ENCODE measurements around the gene GADD45G.
A peak's percentile ranks its signal among the peaks of the same experiment; 100 is the strongest.

Gene GADD45G, protein sequence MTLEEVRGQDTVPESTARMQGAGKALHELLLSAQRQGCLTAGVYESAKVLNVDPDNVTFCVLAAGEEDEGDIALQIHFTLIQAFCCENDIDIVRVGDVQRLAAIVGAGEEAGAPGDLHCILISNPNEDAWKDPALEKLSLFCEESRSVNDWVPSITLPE

DNA sequence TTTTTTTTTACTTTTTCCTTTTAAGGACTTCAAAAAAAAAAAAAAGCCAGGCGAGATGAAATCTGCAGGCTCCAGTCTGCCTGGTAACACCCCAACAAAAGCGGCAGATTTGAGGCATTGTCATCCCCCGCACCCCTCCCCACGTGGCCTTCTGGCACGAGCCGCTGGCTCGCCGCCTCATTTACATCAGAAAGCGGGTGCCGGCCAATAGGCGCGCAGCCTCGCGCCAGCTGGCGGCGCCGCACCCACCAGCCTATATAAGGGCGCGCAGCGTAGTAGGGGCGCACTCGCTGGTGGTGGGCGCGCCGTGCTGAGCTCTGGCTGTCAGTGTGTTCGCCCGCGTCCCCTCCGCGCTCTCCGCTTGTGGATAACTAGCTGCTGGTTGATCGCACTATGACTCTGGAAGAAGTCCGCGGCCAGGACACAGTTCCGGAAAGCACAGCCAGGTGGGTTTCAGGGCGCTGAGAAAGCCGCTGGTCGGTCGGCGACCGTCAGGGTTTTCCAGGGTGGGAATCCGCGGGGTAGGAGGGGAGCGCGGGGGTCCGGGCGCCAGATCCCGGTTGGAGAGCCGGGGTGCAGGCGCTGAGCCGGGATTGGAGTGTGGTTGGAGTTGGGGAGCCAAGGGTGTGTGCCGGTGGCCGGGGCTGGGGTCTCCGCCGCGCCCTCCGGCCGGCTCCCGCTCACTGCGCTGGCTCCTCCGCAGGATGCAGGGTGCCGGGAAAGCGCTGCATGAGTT lies at the start of gene GADD45G:
Gene GADD45G (plus strand): TSS at position 284 of the 736 bp plus-strand sequence. CDS start 110 bp downstream, at position 394.
- DNase-seq = peak; percentile 64
- in situ Hi-C loops (cut with MboI; ENCODE audit: low pct_unique_long_range_greater_than_20kb, low sequenced_read_pairs) = loop anchor here (10.0 kb wide), 1 partner anchor 500 kb away; no protein-coding TSS in a partner anchor

DNA sequence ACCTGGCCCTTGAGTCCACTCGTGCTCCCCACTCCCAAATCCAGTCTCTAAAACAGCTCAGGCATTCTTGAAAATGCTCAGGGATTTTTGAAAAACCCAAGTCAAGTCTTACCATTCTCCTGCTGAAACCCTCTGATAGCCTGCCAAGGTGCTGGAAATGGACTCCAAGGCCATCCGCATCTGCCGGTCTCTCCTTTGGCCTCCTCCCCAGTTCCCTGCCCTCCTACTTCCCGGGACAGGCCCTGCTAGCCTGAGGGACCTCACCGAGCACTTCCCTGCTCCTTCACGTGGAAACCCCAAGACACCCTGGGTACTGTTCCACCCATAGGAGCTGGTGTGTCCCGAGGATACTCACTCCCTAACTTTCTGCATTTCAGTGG lies 49.8 kb upstream of the GADD45G start:
- in situ Hi-C loops (cut with MboI; ENCODE audit: low pct_unique_long_range_greater_than_20kb, low sequenced_read_pairs) = no loop called here
- DNase-seq = no peak

DNA sequence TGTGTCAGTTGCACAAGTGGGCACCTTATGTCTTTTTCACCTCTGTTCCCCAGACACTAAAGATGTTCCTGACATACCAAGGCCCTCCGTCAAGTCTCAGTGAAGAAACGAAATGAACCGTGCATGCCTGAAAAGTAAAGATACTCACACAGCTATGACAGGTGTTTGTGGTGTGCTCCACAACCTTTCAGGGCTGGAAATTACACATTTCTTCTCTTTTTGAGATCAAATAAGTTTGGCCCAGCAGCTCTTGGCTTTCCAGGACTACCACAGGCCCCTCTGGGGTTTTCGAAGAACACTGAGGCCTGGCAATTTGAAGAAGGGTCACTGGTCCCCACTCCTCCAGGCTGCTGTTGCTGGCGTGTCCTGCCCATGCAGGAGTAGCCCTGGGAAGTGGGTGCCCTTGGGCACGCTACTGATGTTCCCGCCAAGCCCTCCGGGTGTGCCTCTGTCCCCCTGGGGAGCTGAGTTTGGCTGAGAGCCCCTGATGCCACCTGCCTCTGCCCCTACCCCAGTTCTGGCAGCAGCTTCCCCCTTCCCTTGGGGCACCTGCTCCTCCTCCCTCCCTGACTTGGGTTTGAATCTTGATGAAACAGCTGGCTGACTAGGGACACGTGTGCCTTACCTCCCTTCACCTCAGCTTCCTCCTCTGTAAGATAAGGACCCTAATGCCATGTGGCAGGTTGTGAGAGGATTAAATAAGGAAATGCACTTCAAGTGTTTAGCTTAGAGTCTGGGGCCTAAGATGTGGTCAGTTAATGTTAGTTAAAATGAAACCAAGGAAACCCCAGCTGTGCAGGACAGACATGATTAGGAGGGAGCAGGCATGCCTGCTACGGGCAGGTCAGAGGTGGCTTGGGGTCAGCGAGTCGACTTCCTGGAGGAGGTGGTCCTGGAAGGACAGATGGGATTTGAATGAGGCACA lies 49.1 kb upstream of the GADD45G start:
- in situ Hi-C loops (cut with MboI; ENCODE audit: low pct_unique_long_range_greater_than_20kb, low sequenced_read_pairs) = no loop called here

DNA sequence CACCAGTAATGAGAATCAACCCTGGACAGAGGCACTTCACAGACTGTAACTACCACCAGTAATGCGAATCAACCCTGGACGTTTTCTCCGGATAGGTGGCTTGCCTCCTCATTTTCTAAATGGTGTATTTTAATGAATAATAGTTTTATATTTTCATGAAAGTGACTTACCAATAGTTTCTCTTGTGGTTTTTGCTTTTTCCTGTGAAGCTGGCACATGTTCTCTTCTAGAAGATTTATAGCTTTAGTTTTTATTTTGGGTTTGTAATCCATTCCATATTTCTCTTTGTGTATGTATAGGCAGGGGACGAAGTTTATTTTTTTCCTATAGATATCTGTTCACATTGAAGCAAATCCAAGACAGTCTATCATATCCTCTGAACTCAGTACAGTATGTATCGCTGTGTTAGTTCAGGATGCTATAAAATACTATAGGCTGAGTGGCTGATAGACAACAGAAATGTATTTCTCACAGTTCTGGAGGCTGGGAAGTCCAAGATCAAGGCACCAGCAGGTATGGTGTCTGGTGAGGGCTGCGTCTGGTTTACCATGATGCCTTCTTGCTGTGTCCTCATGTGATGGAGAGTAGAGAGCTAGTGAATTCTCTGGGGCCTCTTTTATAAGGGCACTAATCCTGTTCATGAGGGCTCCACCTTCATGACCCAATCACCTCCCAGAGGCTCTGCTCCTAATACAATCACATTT lies 46.5 kb upstream of the GADD45G start:
- in situ Hi-C loops (cut with MboI; ENCODE audit: low pct_unique_long_range_greater_than_20kb, low sequenced_read_pairs) = no loop called here
- DNase-seq = no peak

More for the DNA sequence above, 49.1 kb upstream of the GADD45G start:
- peak; percentile 86 for DNase-seq

- no peak for DNase-seq
- in situ Hi-C loops (cut with MboI; ENCODE audit: low pct_unique_long_range_greater_than_20kb, low sequenced_read_pairs) = no loop called here
These were observed 45.9 kb upstream of the GADD45G start for GRCh38 chr9:89558948-89559347.

DNA sequence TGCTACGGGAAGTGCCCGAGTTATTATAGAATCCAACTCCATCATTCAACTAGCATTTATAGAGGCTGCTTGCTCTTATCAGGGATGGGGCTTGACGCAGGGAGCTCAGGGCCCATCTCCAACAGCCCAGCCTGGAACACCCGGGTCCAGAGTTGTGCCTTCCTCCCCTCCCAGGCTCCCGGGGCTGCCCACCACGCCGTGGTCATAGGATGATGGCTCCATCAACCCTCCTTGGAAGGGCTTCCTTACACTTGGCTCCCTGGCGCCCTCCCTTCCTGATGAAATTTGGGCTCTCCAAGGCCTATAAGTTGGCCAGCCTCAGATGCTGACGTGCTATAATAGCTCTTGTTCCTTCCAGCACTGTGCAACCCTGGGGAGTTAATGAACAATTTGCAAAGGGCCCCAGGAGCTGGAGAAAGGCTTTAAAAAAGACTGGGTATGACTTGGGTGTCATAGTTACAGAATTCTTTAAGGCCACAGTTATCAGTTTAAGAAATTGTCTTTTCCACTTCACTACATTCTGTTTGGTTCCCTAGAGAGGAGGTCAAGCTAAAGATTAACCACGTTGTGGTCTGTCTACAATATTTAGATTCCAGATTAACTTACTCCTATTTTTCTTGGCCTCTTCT lies 42.5 kb upstream of the GADD45G start:
- no peak for DNase-seq
- in situ Hi-C loops (cut with MboI; ENCODE audit: low pct_unique_long_range_greater_than_20kb, low sequenced_read_pairs) = no loop called here

- in situ Hi-C loops (cut with MboI; ENCODE audit: low pct_unique_long_range_greater_than_20kb, low sequenced_read_pairs) = no loop called here
- no peak for DNase-seq
These were observed 41.1 kb upstream of the GADD45G start for GRCh38 chr9:89563571-89564345.

GRCh38 chr9:89564346-89564878 lies 40.4 kb upstream of the GADD45G start:
- peak; percentile 50 for DNase-seq
- in situ Hi-C loops (cut with MboI; ENCODE audit: low pct_unique_long_range_greater_than_20kb, low sequenced_read_pairs) = no loop called here

GRCh38 chr9:89567649-89568048 lies 37.2 kb upstream of the GADD45G start:
- in situ Hi-C loops (cut with MboI; ENCODE audit: low pct_unique_long_range_greater_than_20kb, low sequenced_read_pairs) = no loop called here
- DNase-seq = no peak

DNA sequence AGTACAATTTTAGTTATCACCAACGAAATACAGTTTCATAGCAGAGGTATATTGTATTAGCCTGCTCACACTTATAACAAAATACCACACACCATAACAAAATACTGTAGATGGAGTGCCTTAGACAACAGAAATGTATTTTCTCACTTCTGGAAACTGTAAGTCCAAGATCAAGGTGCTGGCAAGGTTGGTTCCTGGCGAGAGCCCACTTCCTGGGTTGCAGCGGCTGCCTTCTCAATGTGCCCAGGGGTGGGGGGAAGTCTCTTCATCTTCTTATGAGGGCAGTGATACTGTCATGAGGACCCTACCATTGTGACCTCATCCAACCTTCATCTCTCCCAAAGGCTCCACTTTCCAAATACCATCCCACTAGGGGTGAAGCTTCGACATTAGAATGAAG lies 30.5 kb upstream of the GADD45G start:
- in situ Hi-C loops (cut with MboI; ENCODE audit: low pct_unique_long_range_greater_than_20kb, low sequenced_read_pairs) = no loop called here
- DNase-seq = no peak

DNA sequence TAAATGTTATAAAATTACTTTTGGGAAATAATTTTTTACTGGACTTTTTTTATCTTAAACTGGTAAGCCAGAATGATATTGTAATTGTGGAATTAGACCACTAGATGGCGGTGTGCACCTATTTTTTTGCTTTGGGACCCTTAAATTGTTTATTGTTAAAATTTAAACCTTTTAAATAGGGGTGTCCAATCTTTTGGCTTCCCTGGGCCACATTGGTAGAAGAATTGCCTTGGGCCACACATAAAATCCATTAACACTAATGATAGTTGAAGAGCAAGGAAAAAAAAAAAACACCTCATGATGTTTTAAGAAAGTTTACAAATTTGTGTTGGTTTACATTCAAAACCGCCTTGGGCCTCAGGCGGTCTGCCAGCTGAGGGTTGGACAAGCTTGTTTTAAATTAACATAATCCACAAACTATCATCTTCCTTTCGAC lies 28.4 kb upstream of the GADD45G start:
- in situ Hi-C loops (cut with MboI; ENCODE audit: low pct_unique_long_range_greater_than_20kb, low sequenced_read_pairs) = loop anchor here (25.0 kb wide), 1 partner anchor 1286 kb away; no protein-coding TSS in a partner anchor
- DNase-seq = peak; percentile 48

DNA sequence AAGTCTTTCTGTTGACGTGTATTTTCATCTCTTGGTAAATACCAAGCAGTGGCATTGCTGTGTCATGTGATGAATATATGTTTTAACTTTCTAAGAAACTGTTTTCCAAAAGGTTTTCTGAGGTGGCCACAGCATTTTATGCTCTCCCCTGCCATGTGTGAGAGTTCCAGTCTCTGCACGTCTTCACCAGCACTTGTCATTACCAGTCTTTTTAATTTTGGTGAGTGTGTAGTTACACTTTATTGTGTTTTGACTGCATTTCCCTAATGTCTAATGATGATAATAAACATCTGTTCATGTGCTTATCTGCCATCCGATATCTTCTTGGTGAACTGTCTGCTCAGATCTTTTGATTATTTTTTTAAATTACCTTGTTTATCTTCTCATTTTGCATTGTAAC lies 27.4 kb upstream of the GADD45G start:
- in situ Hi-C loops (cut with MboI; ENCODE audit: low pct_unique_long_range_greater_than_20kb, low sequenced_read_pairs) = loop anchor here (25.0 kb wide), 1 partner anchor 1285 kb away; no protein-coding TSS in a partner anchor
- no peak for DNase-seq

- in situ Hi-C loops (cut with MboI; ENCODE audit: low pct_unique_long_range_greater_than_20kb, low sequenced_read_pairs) = loop anchor here (25.0 kb wide), 1 partner anchor 1282 kb away; no protein-coding TSS in a partner anchor
- peak; percentile 42 for DNase-seq
These were observed 24.9 kb upstream of the GADD45G start for GRCh38 chr9:89579741-89580385.

GRCh38 chr9:89586311-89586710 lies 18.5 kb upstream of the GADD45G start:
- in situ Hi-C loops (cut with MboI; ENCODE audit: low pct_unique_long_range_greater_than_20kb, low sequenced_read_pairs) = loop anchor here (25.0 kb wide), 1 partner anchor 1276 kb away; no protein-coding TSS in a partner anchor
- DNase-seq = no peak

GRCh38 chr9:89588271-89588879 lies 16.4 kb upstream of the GADD45G start:
- in situ Hi-C loops (cut with MboI; ENCODE audit: low pct_unique_long_range_greater_than_20kb, low sequenced_read_pairs) = loop anchor here (25.0 kb wide), 1 partner anchor 1274 kb away; no protein-coding TSS in a partner anchor
- no peak for DNase-seq

- in situ Hi-C loops (cut with MboI; ENCODE audit: low pct_unique_long_range_greater_than_20kb, low sequenced_read_pairs) = loop anchor here (25.0 kb wide), 1 partner anchor 1272 kb away; no protein-coding TSS in a partner anchor
- no peak for DNase-seq
These were observed 14.4 kb upstream of the GADD45G start for GRCh38 chr9:89590415-89590814.
